ENCODE measurements around the gene TRMU. TPM values are rescaled to one million over a fixed set of nuclear protein-coding genes. Genes with fewer than 3 reads are reported as not detected.

Gene TRMU
- total and polyA plus RNA-seq, 4 experiments from 2014 or later, result 14.5 to 93.0 (median 48.6) TPM

- H3K4me3 ChIP-seq (ENCODE audit: low read length in 2 of 2), result no peak overlapping the region
- intact Hi-C loops (cut with micrococcal nuclease), result no loop called here
Measured at GRCh38 chr22:46367707-46368191, 32.2 kb downstream of the TRMU start.

GRCh38 chr22:46368422-46368821, 32.9 kb downstream of the TRMU start:
- H3K27me3 ChIP-seq (ENCODE audit: insufficient read depth, low read length), result no peaks in the 10 kb centered on the region
- ChIA-PET POLR2A (ENCODE audit: partially characterized antibody) (no interaction called here), CTCF (ENCODE audit: partially characterized antibody) (interaction anchor here (0.8 to 4.8 kb wide), 21 partner anchors 9 to 362 kb away, joined by 3 to 70 read pairs (median 4); partner anchors contain the start of gene TRMU)
- H3K36me3 ChIP-seq (ENCODE audit: insufficient read depth, low read length), result no peaks in the 10 kb centered on the region
- Mint-ChIP-seq H3K4me1 (peaks cover 18 to 35% (median 25%) of the 10 kb centered on the region in 4 donors), H3K9me3 (no peaks in the 10 kb centered on the region), H3K4me3 (no peak overlapping the region), H3K27me3 (peaks cover 0 to 7% of the 10 kb centered on the region in 2 donors), H3K27ac (no peak overlapping the region), H3K36me3 (no peaks in the 10 kb centered on the region)
- DNase-seq, result no peak
- H3K4me1 ChIP-seq (ENCODE audit: insufficient read depth, low read length), result peaks cover 32% of the 10 kb centered on the region
- H3K9me3 ChIP-seq (ENCODE audit: control insufficient read depth in 1 of 2, low read length in 2 of 2), result no peaks in the 10 kb centered on the region
- intact Hi-C loops (cut with micrococcal nuclease), result no loop called here
- H3K27ac ChIP-seq (ENCODE audit: low read depth, low read length), result no peak overlapping the region
- no peak overlapping the region for H3K4me3 ChIP-seq (ENCODE audit: low read length in 2 of 2)

More at GRCh38 chr22:46367707-46368191, 32.2 kb downstream of the TRMU start:
- peaks cover 14 to 31% (median 21%) of the 10 kb centered on the region in 4 donors for H3K4me1 Mint-ChIP-seq
- H3K27me3 Mint-ChIP-seq, result peaks cover 1 to 5% of the 10 kb centered on the region in 2 donors
- ChIA-PET POLR2A (ENCODE audit: partially characterized antibody) (interaction anchor here (0.9 to 1.7 kb wide), 3 partner anchors 24 to 118 kb away, joined by 3 to 9 read pairs (median 3); partner anchors contain the start of gene TRMU), CTCF (ENCODE audit: partially characterized antibody) (interaction anchor here (0.8 to 4.8 kb wide), 27 partner anchors 9 to 361 kb away, joined by 3 to 70 read pairs (median 3); partner anchors contain the start of gene TRMU)
- Histone ChIP-seq H3K27ac (ENCODE audit: low read depth, low read length) (no peak overlapping the region), H3K27me3 (ENCODE audit: insufficient read depth, low read length) (no peaks in the 10 kb centered on the region), H3K9me3 (ENCODE audit: control insufficient read depth in 1 of 2, low read length in 2 of 2) (no peaks in the 10 kb centered on the region), H3K36me3 (ENCODE audit: insufficient read depth, low read length) (no peaks in the 10 kb centered on the region), H3K4me1 (ENCODE audit: insufficient read depth, low read length) (peaks cover 28% of the 10 kb centered on the region)
- peak overlapping the region in 4 of 8 donors; percentile 25 to 80 (median 48) for H3K4me3 Mint-ChIP-seq
- peak overlapping the region in 4 of 7 donors; percentile 12 to 67 (median 34) for H3K27ac Mint-ChIP-seq
- H3K36me3 Mint-ChIP-seq, result no peaks in the 10 kb centered on the region
- no peaks in the 10 kb centered on the region for H3K9me3 Mint-ChIP-seq
- peak; percentile 49 to 72 (median 58) for DNase-seq

GRCh38 chr22:46368871-46369715, 33.6 kb downstream of the TRMU start:
- no peaks in the 10 kb centered on the region for H3K27me3 ChIP-seq (ENCODE audit: insufficient read depth, low read length)
- Mint-ChIP-seq H3K9me3 (peaks cover 0 to 2% (median 0%) of the 10 kb centered on the region in 8 donors), H3K27ac (no peak overlapping the region), H3K4me3 (no peak overlapping the region), H3K4me1 (peaks cover 19 to 40% (median 31%) of the 10 kb centered on the region in 4 donors), H3K27me3 (peaks cover 0 to 7% of the 10 kb centered on the region in 2 donors), H3K36me3 (no peaks in the 10 kb centered on the region)
- H3K9me3 ChIP-seq (ENCODE audit: control insufficient read depth in 1 of 2, low read length in 2 of 2), result no peaks in the 10 kb centered on the region
- no peaks in the 10 kb centered on the region for H3K36me3 ChIP-seq (ENCODE audit: insufficient read depth, low read length)
- ChIA-PET POLR2A (ENCODE audit: partially characterized antibody) (no interaction called here), CTCF (ENCODE audit: partially characterized antibody) (interaction anchor here (1.5 to 4.8 kb wide), 4 partner anchors 8 to 172 kb away, joined by 3 to 70 read pairs (median 8); no protein-coding TSS in a partner anchor)
- peaks cover 39% of the 10 kb centered on the region for H3K4me1 ChIP-seq (ENCODE audit: insufficient read depth, low read length)
- no peak overlapping the region for H3K4me3 ChIP-seq (ENCODE audit: low read length in 2 of 2)
- intact Hi-C loops (cut with micrococcal nuclease), result no loop called here
- no peak for DNase-seq
- no peak overlapping the region for H3K27ac ChIP-seq (ENCODE audit: low read depth, low read length)

GRCh38 chr22:46369716-46370583, 34.4 kb downstream of the TRMU start:
- ChIA-PET POLR2A (ENCODE audit: partially characterized antibody) (interaction anchor here (1.1 kb wide), 1 partner anchor 34 kb away, joined by 4 read pairs; the partner anchor contains the start of gene TRMU), CTCF (ENCODE audit: partially characterized antibody) (interaction anchor here (1.5 to 4.8 kb wide), 2 partner anchors 15 to 171 kb away, joined by 3 to 70 read pairs; no protein-coding TSS in a partner anchor)
- Histone ChIP-seq H3K27me3 (ENCODE audit: insufficient read depth, low read length) (no peaks in the 10 kb centered on the region), H3K4me1 (ENCODE audit: insufficient read depth, low read length) (peaks cover 44% of the 10 kb centered on the region), H3K27ac (ENCODE audit: low read depth, low read length) (no peak overlapping the region), H3K9me3 (ENCODE audit: control insufficient read depth in 1 of 2, low read length in 2 of 2) (no peaks in the 10 kb centered on the region), H3K4me3 (ENCODE audit: low read length in 2 of 2) (no peak overlapping the region), H3K36me3 (ENCODE audit: insufficient read depth, low read length) (no peaks in the 10 kb centered on the region)
- H3K27me3 Mint-ChIP-seq, result peaks cover 0 to 7% of the 10 kb centered on the region in 2 donors
- peaks cover 24 to 45% (median 35%) of the 10 kb centered on the region in 4 donors for H3K4me1 Mint-ChIP-seq
- peak overlapping the region in 5 of 8 donors; percentile 7 to 65 (median 41) for H3K4me3 Mint-ChIP-seq
- DNase-seq, result no peak
- H3K36me3 Mint-ChIP-seq, result no peaks in the 10 kb centered on the region
- peak overlapping the region in 4 of 7 donors; percentile 18 to 86 (median 84) for H3K27ac Mint-ChIP-seq
- intact Hi-C loops (cut with micrococcal nuclease), result no loop called here
- H3K9me3 Mint-ChIP-seq, result peaks cover 0 to 4% (median 0%) of the 10 kb centered on the region in 8 donors

- Histone ChIP-seq H3K27ac (ENCODE audit: low read depth, low read length) (no peak overlapping the region), H3K9me3 (ENCODE audit: control insufficient read depth in 1 of 2, low read length in 2 of 2) (no peaks in the 10 kb centered on the region), H3K4me1 (ENCODE audit: insufficient read depth, low read length) (peaks cover 44% of the 10 kb centered on the region), H3K27me3 (ENCODE audit: insufficient read depth, low read length) (no peaks in the 10 kb centered on the region), H3K36me3 (ENCODE audit: insufficient read depth, low read length) (no peaks in the 10 kb centered on the region), H3K4me3 (ENCODE audit: low read length in 2 of 2) (no peak overlapping the region)
- ChIA-PET CTCF (ENCODE audit: partially characterized antibody) (interaction anchor here (1.5 to 4.8 kb wide), 2 partner anchors 14 to 170 kb away, joined by 3 to 70 read pairs; no protein-coding TSS in a partner anchor), POLR2A (ENCODE audit: partially characterized antibody) (interaction anchor here (1.1 kb wide), 1 partner anchor 35 kb away, joined by 4 read pairs; the partner anchor contains the start of gene TRMU)
- Mint-ChIP-seq H3K4me3 (peak overlapping the region in 7 of 8 donors; percentile 30 to 72 (median 51)), H3K27ac (peak overlapping the region; percentile 66 to 86 (median 82)), H3K27me3 (peaks cover 0 to 7% of the 10 kb centered on the region in 2 donors), H3K36me3 (no peaks in the 10 kb centered on the region), H3K9me3 (peaks cover 0 to 11% (median 2%) of the 10 kb centered on the region in 8 donors), H3K4me1 (peaks cover 24 to 47% (median 35%) of the 10 kb centered on the region in 4 donors)
- intact Hi-C loops (cut with micrococcal nuclease), result no loop called here
- DNase-seq, result peak; percentile 20 to 72 (median 41)
Measured at GRCh38 chr22:46370584-46371291, 35.2 kb downstream of the TRMU start.

GRCh38 chr22:46371623-46372226, 36.2 kb downstream of the TRMU start:
- peak overlapping the region in 2 of 8 donors; percentile 39 to 43 for H3K4me3 Mint-ChIP-seq
- POLR2A ChIA-PET (ENCODE audit: partially characterized antibody), result no interaction called here
- intact Hi-C loops (cut with micrococcal nuclease), result no loop called here

More at GRCh38 chr22:46371623-46372226, 36.2 kb downstream of the TRMU start:
- no peak for DNase-seq
- Histone ChIP-seq H3K4me3 (ENCODE audit: low read length in 2 of 2) (no peak overlapping the region), H3K27ac (ENCODE audit: low read depth, low read length) (no peak overlapping the region), H3K4me1 (ENCODE audit: insufficient read depth, low read length) (peaks cover 44% of the 10 kb centered on the region), H3K9me3 (ENCODE audit: control insufficient read depth in 1 of 2, low read length in 2 of 2) (no peaks in the 10 kb centered on the region), H3K27me3 (ENCODE audit: insufficient read depth, low read length) (no peaks in the 10 kb centered on the region), H3K36me3 (ENCODE audit: insufficient read depth, low read length) (no peaks in the 10 kb centered on the region)
- Mint-ChIP-seq H3K27ac (peak overlapping the region in 2 of 7 donors; percentile 66 to 86), H3K9me3 (peaks cover 0 to 18% (median 7%) of the 10 kb centered on the region in 8 donors), H3K4me1 (peaks cover 24 to 50% (median 35%) of the 10 kb centered on the region in 4 donors), H3K27me3 (peaks cover 0 to 7% of the 10 kb centered on the region in 2 donors), H3K36me3 (no peaks in the 10 kb centered on the region)
- CTCF ChIA-PET (ENCODE audit: partially characterized antibody), result no interaction called here

All from CD4-positive, alpha-beta memory T cell (primary cell).